ENCODE results near the gene TINAGL1. TPM values are rescaled to one million over a fixed set of nuclear protein-coding genes. Genes with fewer than 3 reads are reported as not detected.

The TINAGL1 gene
- total and polyA plus RNA-seq, 2 of the 13 experiments (the other 11 are each of a cell fraction or from before 2014, with no cell fraction given): 24.7 to 76.8 TPM

- TF ChIP-seq PREB (CRISPR knock-in tag; IDR thresholded peaks at IDR 0.05): no peak
- TF ChIP-seq ZNF589 (CRISPR knock-in tag; conservative IDR thresholded peaks at IDR 0.05): no peak
- TF ChIP-seq HDAC6 (IDR thresholded peaks at IDR 0.05; ENCODE audit: low read depth, low read length): no peak
- TF ChIP-seq PRPF4 (IDR thresholded peaks at IDR 0.05; ENCODE audit: low read depth, low read length, poor library complexity, severe bottlenecking): no peak
- no peak for TF ChIP-seq MYC (CRISPR knock-in tag; IDR thresholded peaks at IDR 0.05; ENCODE audit: borderline replicate concordance)
- no peak for TF ChIP-seq CREB1 (IDR thresholded peaks at IDR 0.05)
- no peak for TF ChIP-seq CREB1 (CRISPR knock-in tag; IDR thresholded peaks at IDR 0.05)
- no peak for TF ChIP-seq ZNF121 (CRISPR knock-in tag; IDR thresholded peaks at IDR 0.05)
- no peak for TF ChIP-seq TGIF2 (CRISPR knock-in tag; IDR thresholded peaks at IDR 0.05)
- TF ChIP-seq ZNF431 (CRISPR knock-in tag; IDR thresholded peaks at IDR 0.05; ENCODE audit: borderline replicate concordance, low read depth): no peak
Measured at GRCh38 chr1:31585736-31586365, 9.5 kb downstream of the TINAGL1 start (continued).

GRCh38 chr1:31586376-31587327 is 10.3 kb downstream of the TINAGL1 start:
- POLR2A ChIA-PET: no interaction called here
- no TSS peak for BruUV-seq (replicated peaks)
- TF ChIP-seq SP1 (IDR thresholded peaks at IDR 0.05) (no peak), SP1 (CRISPR knock-in tag; IDR thresholded peaks at IDR 0.05) (no peak), ZBTB42 (CRISPR knock-in tag; IDR thresholded peaks at IDR 0.05) (no peak), KDM5B (CRISPR knock-in tag; IDR thresholded peaks at IDR 0.05; ENCODE audit: borderline replicate concordance) (no peak), ARNT (IDR thresholded peaks at IDR 0.05) (no peak), ZNF20 (CRISPR knock-in tag; IDR thresholded peaks at IDR 0.05) (no peak), ZNF513 (CRISPR knock-in tag; conservative IDR thresholded peaks at IDR 0.05) (no peak), ZNF670 (CRISPR knock-in tag; IDR thresholded peaks at IDR 0.05; ENCODE audit: borderline replicate concordance) (no peak), ZNF878 (CRISPR knock-in tag; IDR thresholded peaks at IDR 0.05) (no peak), ZNF644 (CRISPR knock-in tag; IDR thresholded peaks at IDR 0.05; ENCODE audit: low read depth) (no peak)

More at GRCh38 chr1:31586376-31587327, 10.3 kb downstream of the TINAGL1 start:
- Histone ChIP-seq H3K9ac (ENCODE audit: insufficient read depth, low read depth, low read length) (no peak overlapping the region), H3K4me2 (ENCODE audit: low read depth, low read length) (no peak overlapping the region), H3K4me3 (replicated peaks in 1 of 3; ENCODE audit: insufficient read depth in 1 of 3, low read depth in 2 of 3, low read length in 3 of 3) (no peak overlapping the region), H3K27me3 (ENCODE audit: control insufficient read depth in 1 of 2, insufficient read depth in 2 of 2, low read length in 2 of 2) (0 out of 5 replicates have a peak, but pooled peaks cover 0 to 7% of the 10 kb centered on the region in 2 experiments), H3K36me3 (replicated peaks in 1 of 2; ENCODE audit: control insufficient read depth in 1 of 2, insufficient read depth in 2 of 2, low read length in 2 of 2) (peaks cover 4 to 22% of the 10 kb centered on the region in 2 experiments; a peak in 3 of 5 replicates), H3K4me1 (ENCODE audit: insufficient read depth, low read length) (peaks cover 30% of the 10 kb centered on the region), H2AFZ (ENCODE audit: low read length) (no peak overlapping the region), H4K20me1 (ENCODE audit: insufficient read depth, low read length) (no peaks in the 10 kb centered on the region), H3K79me2 (ENCODE audit: insufficient read depth, low read length) (no peaks in the 10 kb centered on the region), H3K27ac (ENCODE audit: extremely low read length, insufficient read depth, low read length) (no peak overlapping the region), H3K9me3 (ENCODE audit: low read length) (no peaks in the 10 kb centered on the region)
- ATAC-seq (no peak), DNase-seq (ENCODE audit: low spot score) (no peak), FAIRE-seq (no peak)
- intact Hi-C loops (cut with micrococcal nuclease; ENCODE audit: unreplicated experiment) (no loop called here), in situ Hi-C loops (cut with HindIII; ENCODE audit: extremely low pct_ligation_motif_present, low pct_unique_long_range_greater_than_20kb) (no loop called here)
- CTCF ChIA-PET (ENCODE audit: low intra/inter-chr PET ratio, low total read pairs): no interaction called here
- WGBS (ENCODE audit: low lambda C conversion rate): 98% methylated on average over 18 of the region's 47 CpGs

Data from HepG2 (cell line).